ENCODE data around the gene ZFYVE9.

The ZFYVE9 gene

DNA sequence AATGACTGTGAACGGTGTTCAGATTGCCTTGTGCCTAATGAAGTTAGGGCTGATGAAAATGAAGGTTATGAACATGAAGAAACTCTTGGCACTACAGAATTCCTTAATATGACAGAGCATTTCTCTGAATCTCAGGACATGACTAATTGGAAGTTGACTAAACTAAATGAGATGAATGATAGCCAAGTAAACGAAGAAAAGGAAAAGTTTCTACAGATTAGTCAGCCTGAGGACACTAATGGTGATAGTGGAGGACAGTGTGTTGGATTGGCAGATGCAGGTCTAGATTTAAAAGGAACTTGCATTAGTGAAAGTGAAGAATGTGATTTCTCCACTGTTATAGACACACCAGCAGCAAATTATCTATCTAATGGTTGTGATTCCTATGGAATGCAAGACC, 96.6 kb downstream of the ZFYVE9 start:
- ChIA-PET POLR2A (no interaction called here), CTCF (interaction anchor here (0.6 kb wide), 1 partner anchor 448 kb away, joined by 4 read pairs; no protein-coding TSS in a partner anchor)
- TF ChIP-seq PRDM1 (tag by site-specific recombination; IDR thresholded peaks at IDR 0.05): peak; percentile 83
- no peak for TF ChIP-seq ZNF175 (tag by site-specific recombination; IDR thresholded peaks at IDR 0.05)
- peaks cover 12% of the 10 kb centered on the region for H3K4me1 ChIP-seq (ENCODE audit: control insufficient read depth, insufficient read depth, low read length)
- H3K36me3 ChIP-seq (ENCODE audit: control insufficient read depth in 2 of 2, insufficient read depth in 1 of 2, low read length in 2 of 2): peaks cover 0 to 3% of the 10 kb centered on the region in 2 experiments; a peak in 1 of 3 replicates
- H3K27ac ChIP-seq (ENCODE audit: extremely low read depth, low read depth, low read length): no peak overlapping the region
- H3K9me3 ChIP-seq (ENCODE audit: control insufficient read depth, insufficient read depth, low read depth, low read length): no peaks in the 10 kb centered on the region
- H3K4me3 ChIP-seq (ENCODE audit: low read depth, low read length): no peak overlapping the region

DNA sequence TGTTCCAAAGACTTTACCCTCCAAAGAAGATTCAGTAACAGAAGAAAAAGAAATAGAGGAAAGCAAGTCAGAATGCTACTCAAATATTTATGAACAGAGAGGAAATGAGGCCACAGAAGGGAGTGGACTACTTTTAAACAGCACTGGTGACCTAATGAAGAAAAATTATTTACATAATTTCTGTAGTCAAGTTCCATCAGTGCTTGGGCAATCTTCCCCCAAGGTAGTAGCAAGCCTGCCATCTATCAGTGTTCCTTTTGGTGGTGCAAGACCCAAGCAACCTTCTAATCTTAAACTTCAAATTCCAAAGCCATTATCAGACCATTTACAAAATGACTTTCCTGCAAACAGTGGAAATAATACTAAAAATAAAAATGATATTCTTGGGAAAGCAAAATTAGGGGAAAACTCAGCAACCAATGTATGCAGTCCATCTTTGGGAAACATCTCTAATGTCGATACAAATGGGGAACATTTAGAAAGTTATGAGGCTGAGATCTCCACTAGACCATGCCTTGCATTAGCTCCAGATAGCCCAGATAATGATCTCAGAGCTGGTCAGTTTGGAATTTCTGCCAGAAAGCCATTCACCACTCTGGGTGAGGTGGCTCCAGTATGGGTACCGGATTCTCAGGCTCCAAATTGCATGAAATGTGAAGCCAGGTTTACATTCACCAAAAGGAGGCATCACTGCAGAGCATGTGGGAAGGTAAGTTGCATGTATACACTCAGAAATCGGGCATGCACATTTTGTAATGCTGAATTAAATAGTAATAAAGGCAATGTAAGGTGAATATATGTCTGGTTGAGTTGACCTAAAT, 97.2 kb downstream of the ZFYVE9 start:
- TF ChIP-seq, protein P1, sequence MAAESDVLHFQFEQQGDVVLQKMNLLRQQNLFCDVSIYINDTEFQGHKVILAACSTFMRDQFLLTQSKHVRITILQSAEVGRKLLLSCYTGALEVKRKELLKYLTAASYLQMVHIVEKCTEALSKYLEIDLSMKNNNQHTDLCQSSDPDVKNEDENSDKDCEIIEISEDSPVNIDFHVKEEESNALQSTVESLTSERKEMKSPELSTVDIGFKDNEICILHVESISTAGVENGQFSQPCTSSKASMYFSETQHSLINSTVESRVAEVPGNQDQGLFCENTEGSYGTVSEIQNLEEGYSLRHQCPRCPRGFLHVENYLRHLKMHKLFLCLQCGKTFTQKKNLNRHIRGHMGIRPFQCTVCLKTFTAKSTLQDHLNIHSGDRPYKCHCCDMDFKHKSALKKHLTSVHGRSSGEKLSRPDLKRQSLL (tag by site-specific recombination; IDR thresholded peaks at IDR 0.05): no peak
- TF ChIP-seq ZNF112 (tag by site-specific recombination; IDR thresholded peaks at IDR 0.05): no peak
- no peak for TF ChIP-seq ZNF121 (tag by site-specific recombination; IDR thresholded peaks at IDR 0.05)
- no peak for TF ChIP-seq MEIS1 (CRISPR knock-in tag; IDR thresholded peaks at IDR 0.05; ENCODE audit: borderline replicate concordance)
- TF ChIP-seq, protein P2, sequence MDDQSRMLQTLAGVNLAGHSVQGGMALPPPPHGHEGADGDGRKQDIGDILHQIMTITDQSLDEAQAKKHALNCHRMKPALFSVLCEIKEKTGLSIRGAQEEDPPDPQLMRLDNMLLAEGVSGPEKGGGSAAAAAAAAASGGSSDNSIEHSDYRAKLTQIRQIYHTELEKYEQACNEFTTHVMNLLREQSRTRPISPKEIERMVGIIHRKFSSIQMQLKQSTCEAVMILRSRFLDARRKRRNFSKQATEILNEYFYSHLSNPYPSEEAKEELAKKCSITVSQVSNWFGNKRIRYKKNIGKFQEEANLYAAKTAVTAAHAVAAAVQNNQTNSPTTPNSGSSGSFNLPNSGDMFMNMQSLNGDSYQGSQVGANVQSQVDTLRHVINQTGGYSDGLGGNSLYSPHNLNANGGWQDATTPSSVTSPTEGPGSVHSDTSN (CRISPR knock-in tag; IDR thresholded peaks at IDR 0.05): no peak
- TF ChIP-seq, protein P3, sequence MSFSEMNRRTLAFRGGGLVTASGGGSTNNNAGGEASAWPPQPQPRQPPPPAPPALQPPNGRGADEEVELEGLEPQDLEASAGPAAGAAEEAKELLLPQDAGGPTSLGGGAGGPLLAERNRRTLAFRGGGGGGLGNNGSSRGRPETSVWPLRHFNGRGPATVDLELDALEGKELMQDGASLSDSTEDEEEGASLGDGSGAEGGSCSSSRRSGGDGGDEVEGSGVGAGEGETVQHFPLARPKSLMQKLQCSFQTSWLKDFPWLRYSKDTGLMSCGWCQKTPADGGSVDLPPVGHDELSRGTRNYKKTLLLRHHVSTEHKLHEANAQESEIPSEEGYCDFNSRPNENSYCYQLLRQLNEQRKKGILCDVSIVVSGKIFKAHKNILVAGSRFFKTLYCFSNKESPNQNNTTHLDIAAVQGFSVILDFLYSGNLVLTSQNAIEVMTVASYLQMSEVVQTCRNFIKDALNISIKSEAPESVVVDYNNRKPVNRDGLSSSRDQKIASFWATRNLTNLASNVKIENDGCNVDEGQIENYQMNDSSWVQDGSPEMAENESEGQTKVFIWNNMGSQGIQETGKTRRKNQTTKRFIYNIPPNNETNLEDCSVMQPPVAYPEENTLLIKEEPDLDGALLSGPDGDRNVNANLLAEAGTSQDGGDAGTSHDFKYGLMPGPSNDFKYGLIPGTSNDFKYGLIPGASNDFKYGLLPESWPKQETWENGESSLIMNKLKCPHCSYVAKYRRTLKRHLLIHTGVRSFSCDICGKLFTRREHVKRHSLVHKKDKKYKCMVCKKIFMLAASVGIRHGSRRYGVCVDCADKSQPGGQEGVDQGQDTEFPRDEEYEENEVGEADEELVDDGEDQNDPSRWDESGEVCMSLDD (tag by site-specific recombination; IDR thresholded peaks at IDR 0.05): no peak
- Histone ChIP-seq H3K4me1 (ENCODE audit: control insufficient read depth, insufficient read depth, low read length) (peaks cover 12% of the 10 kb centered on the region), H3K9me3 (ENCODE audit: control insufficient read depth, insufficient read depth, low read depth, low read length) (no peaks in the 10 kb centered on the region), H3K27ac (ENCODE audit: extremely low read depth, low read depth, low read length) (no peak overlapping the region), H3K36me3 (ENCODE audit: control insufficient read depth in 2 of 2, insufficient read depth in 1 of 2, low read length in 2 of 2) (peaks cover 0 to 3% of the 10 kb centered on the region in 2 experiments; a peak in 1 of 3 replicates), H3K4me3 (ENCODE audit: low read depth, low read length) (no peak overlapping the region)
- CTCF ChIA-PET: interaction anchor here (0.6 kb wide), 1 partner anchor 1679 kb away, joined by 5 read pairs; no protein-coding TSS in a partner anchor
- POLR2A ChIA-PET: no interaction called here

DNA sequence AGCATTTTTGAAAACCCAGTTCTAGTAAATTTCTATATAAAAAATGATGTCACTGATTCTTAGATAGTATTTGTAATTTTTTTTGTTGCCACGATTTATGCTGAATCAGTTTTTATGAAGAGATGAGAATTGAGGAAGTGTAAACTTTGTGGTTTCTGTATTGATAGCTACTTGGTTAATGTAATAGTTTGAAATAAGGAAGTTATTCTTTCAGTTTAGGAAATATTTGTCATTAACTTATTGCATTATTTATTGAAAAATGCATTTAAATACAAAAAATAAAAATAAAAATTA, 97.8 kb downstream of the ZFYVE9 start:
- POLR2A ChIA-PET: no interaction called here
- Histone ChIP-seq H3K27ac (ENCODE audit: extremely low read depth, low read depth, low read length) (no peak overlapping the region), H3K36me3 (ENCODE audit: control insufficient read depth in 2 of 2, insufficient read depth in 1 of 2, low read length in 2 of 2) (peaks cover 0 to 3% of the 10 kb centered on the region in 2 experiments; a peak in 1 of 3 replicates), H3K4me3 (ENCODE audit: low read depth, low read length) (no peak overlapping the region), H3K4me1 (ENCODE audit: control insufficient read depth, insufficient read depth, low read length) (peaks cover 12% of the 10 kb centered on the region), H3K9me3 (ENCODE audit: control insufficient read depth, insufficient read depth, low read depth, low read length) (no peaks in the 10 kb centered on the region)
- TF ChIP-seq ZNF510 (tag by site-specific recombination; IDR thresholded peaks at IDR 0.05; ENCODE audit: insufficient replicate concordance) (no peak), ZNF112 (tag by site-specific recombination; IDR thresholded peaks at IDR 0.05) (no peak), ZNF416 (tag by site-specific recombination; IDR thresholded peaks at IDR 0.05) (no peak)
- TF ChIP-seq, protein P4, sequence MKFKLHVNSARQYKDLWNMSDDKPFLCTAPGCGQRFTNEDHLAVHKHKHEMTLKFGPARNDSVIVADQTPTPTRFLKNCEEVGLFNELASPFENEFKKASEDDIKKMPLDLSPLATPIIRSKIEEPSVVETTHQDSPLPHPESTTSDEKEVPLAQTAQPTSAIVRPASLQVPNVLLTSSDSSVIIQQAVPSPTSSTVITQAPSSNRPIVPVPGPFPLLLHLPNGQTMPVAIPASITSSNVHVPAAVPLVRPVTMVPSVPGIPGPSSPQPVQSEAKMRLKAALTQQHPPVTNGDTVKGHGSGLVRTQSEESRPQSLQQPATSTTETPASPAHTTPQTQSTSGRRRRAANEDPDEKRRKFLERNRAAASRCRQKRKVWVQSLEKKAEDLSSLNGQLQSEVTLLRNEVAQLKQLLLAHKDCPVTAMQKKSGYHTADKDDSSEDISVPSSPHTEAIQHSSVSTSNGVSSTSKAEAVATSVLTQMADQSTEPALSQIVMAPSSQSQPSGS (tag by site-specific recombination; IDR thresholded peaks at IDR 0.05; ENCODE audit: low read depth): peak; percentile 68; the same call in 1 of the 2 replicates
- CTCF ChIA-PET: interaction anchor here (0.6 to 1.0 kb wide), 2 partner anchors 57 to 1678 kb away, joined by 3 to 5 read pairs; no protein-coding TSS in a partner anchor

All from HEK293 (cell line).